Activated naive CD8-positive, alpha-beta T cell treated with anti-CD3 and anti-CD28 coated beads, Interleukin-2, amount 10 ng/mL, durations not matched to agents 7 days and 5 days (primary cell): ENCODE data around the gene GRK6. TPM values are rescaled to one million over a fixed set of nuclear protein-coding genes. Genes with fewer than 3 reads are reported as not detected.

Experiments used
- ATAC-seq: fragments of 150-1000 bp; cut with Tn5 transposase; one replicate; pipeline ENCODE4 v1.10.0; 2021; ENCODE audit warnings: low read depth, moderate library complexity
- POLR2A ChIA-PET: fragments of 350-600 bp; sonication (Branson Sonifier 250); formaldehyde crosslinking; loops from one replicate; lab custom pipeline; 2021; ENCODE audit warnings: antibody characterized with exemption; lab: Charles Lee
- DNase-seq: peaks from one replicate; pipeline ENCODE4 v3.0.0; 2021
- H3K27ac Mint-ChIP-seq: one replicate; pipeline ENCODE4 v1.8.0; 2022; ENCODE audit warnings: mild to moderate bottlenecking, mixed read lengths
- H3K27me3 Mint-ChIP-seq: one replicate; pipeline ENCODE4 v1.8.0; 2022; ENCODE audit warnings: mild to moderate bottlenecking, moderate library complexity, mixed read lengths
- H3K36me3 Mint-ChIP-seq: one replicate; pipeline ENCODE4 v1.8.0; 2021; ENCODE audit warnings: mild to moderate bottlenecking, mixed read lengths
- H3K4me1 Mint-ChIP-seq: one replicate; pipeline ENCODE4 v1.8.0; 2021; ENCODE audit warnings: mixed read lengths
- H3K4me3 Mint-ChIP-seq: one replicate; pipeline ENCODE4 v1.8.0; 2022; ENCODE audit warnings: mild to moderate bottlenecking, moderate library complexity, mixed read lengths
- H3K9me3 Mint-ChIP-seq: one replicate; pipeline ENCODE4 v1.8.0; 2021; ENCODE audit warnings: mixed read lengths
- total RNA-seq, 2 experiments: library from RNA; stranded (reverse); gene quantifications; one replicate each; pipeline ENCODE4 v1.2.3, GENCODE V29; 2021

Gene GRK6
- total RNA-seq, 2 experiments from 2014 or later = 181 to 186 TPM

DNA sequence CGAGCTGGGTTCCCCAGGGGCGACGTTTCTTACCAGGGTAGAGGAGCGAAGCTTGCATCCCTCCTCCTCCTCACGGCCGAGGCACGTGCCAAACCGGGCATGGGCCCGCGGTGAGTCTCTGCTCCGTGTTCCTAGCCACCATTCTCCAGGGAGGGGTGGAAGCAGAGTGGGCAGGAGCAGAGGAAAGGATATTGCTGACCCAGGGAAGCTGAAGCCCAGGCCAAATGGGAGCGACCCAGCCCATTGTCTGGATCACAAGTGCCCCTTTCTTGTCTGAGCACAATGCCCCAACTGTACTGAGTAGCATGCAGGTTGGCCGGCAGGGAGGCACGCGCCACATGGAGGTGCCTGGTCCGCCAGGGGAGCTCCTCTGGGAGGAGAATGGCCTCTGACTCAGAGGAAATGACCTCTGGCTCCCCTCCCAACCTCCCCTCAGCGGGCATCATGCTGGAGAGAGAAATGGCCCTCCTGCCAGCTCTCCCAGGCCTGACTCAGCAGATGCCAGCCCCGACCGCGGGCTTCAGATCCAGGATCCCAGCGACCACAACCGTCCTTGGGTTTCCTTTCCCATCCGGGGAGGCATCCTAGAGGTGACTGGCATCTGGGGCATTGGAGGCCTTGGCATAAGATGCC, 21.3 kb downstream of the GRK6 start:
- no peak overlapping the region for H3K27ac Mint-ChIP-seq
- POLR2A ChIA-PET = interaction anchor here (0.6 to 12.5 kb wide), 8 partner anchors 9 to 96 kb away, joined by 3 to 312 read pairs (median 4); partner anchors contain the start of genes GRK6 and LMAN2
- ATAC-seq = no peak
- no peaks in the 10 kb centered on the region for H3K36me3 Mint-ChIP-seq
- DNase-seq = no peak
- peaks cover 29% of the 10 kb centered on the region for H3K4me1 Mint-ChIP-seq
- peak overlapping the region; percentile 73 for H3K4me3 Mint-ChIP-seq
- no peaks in the 10 kb centered on the region for H3K27me3 Mint-ChIP-seq
- no peaks in the 10 kb centered on the region for H3K9me3 Mint-ChIP-seq

DNA sequence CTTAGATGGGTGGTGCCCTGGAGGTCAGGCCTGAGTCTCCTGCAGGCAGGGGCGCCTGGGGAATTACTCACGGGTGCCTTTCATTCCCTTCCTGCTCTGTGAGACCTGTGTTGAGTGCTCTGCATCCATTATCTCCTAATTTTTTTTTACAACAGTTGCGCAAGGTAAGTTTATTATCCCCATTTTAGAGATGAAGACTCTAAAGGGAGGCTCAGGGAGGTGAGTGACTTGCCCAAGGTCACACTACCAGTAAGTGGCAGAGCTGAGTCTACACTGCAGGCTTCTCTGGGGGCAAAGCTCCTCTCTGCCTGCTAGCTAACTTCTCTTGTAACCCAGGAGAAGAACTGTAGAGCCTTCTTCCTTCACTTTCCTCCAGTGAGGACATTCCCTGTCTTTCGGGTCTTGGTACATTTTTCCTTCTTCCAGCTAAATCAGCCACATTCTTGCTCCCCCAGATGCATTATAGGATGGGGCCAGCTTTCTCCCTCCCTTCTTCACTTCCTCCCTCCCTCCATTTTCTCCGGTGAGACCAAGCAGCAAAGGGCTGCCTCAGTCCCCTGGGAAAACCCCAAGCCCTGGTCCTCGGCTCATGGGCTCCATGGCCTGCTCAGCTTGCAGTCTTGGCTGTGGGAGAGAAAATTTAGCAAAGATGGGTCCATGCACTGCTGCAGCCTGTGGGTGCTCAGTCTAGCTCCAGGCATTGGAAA, 21.9 kb downstream of the GRK6 start:
- H3K4me1 Mint-ChIP-seq = peaks cover 29% of the 10 kb centered on the region

DNA sequence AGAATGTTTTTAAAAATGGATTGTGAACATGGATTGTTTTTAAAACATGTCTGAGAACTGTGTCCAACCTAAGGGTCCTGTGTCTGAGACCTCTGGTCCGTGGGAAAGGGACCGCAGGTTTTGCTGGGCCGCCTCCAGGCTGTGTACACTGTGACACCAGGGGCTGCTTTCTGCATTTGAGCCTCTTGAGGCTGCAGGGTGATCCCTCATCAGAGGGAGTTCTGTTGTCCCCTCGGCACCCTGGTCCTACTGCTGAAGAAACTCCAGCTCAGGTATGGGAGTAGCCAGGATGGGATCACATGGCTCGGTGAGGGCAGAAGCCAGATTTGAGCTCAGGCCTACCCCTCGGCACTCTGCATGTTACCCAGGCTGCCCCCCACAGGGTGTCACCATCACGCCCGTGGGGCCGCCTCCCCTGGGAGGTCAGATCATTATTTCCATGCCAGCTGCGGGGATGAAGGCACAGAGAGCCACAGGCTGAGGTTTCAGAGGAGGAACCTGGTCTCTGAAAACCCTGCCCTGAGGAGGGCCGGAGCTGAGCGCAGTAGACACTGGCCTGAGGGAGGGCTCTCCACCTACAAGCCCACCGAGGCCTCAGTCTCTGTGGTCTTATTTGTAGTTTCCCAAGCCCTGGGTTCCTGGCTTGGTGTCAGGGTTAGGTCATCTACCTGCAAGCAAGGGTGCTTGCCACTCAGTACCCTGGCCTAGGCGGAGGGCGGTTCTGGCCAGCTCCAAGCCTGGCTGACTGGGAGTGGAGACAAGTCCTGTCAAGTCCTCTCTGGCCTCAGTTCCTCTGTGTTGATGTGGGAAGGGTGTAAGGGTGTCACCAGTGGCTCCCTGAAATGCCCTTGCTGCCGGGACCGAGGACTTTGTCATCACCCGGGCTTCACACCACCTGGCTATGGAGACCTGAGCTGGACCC, 22.9 kb downstream of the GRK6 start:
- ATAC-seq (no peak), DNase-seq (no peak)
- Mint-ChIP-seq H3K27ac (no peak overlapping the region), H3K27me3 (peaks cover 6% of the 10 kb centered on the region), H3K36me3 (no peaks in the 10 kb centered on the region), H3K9me3 (no peaks in the 10 kb centered on the region), H3K4me1 (peaks cover 29% of the 10 kb centered on the region), H3K4me3 (no peak overlapping the region)
- POLR2A ChIA-PET = interaction anchor here (0.6 to 12.5 kb wide), 10 partner anchors 12 to 97 kb away, joined by 3 to 312 read pairs (median 3); partner anchors contain the start of genes GRK6 and PDLIM7

More for the DNA sequence above, 21.9 kb downstream of the GRK6 start:
- Mint-ChIP-seq H3K9me3 (no peaks in the 10 kb centered on the region), H3K27me3 (peaks cover 3% of the 10 kb centered on the region), H3K27ac (peak overlapping the region; percentile 45), H3K4me3 (peak overlapping the region; percentile 73), H3K36me3 (no peaks in the 10 kb centered on the region)
- ATAC-seq (no peak), DNase-seq (no peak)
- POLR2A ChIA-PET = interaction anchor here (0.6 to 12.5 kb wide), 9 partner anchors 9 to 70 kb away, joined by 3 to 312 read pairs (median 4); partner anchors contain the start of gene GRK6

DNA sequence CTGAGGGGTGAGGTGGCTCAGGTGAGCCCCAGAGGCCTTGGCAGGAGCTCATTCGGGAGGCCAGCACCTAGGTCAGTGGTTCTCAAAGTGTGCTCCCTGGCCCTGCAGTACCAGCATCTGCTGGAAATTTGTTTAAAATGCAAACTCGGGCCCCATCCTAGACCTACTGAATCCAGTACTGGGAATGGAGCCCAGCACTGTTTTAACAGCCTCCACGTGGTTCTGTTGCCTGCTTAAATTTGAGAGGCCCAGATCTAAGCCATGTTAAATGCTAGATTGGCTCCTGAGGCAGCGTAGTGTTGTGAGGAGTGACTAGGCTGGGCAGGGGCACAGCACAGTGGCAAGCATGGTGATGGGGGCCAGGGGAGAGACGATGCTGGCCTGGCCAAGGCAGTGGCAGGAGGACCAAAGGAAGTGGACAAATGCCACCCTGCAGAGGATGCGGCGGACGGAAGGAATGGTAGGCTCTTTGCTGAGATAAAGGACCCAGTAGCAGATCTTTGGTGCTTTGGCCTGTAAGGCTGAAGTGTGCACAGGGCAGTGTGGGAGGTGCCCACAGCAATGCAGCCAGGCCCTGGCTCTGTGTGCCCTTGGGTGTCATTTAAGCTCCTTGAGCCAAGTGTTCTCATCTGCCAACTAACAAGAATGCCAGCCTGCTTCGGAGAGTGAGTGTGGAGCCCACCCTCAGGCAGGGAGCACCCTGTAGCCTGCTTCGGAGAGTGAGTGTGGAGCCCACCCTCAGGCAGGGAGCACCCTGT, 24.4 kb downstream of the GRK6 start:
- Mint-ChIP-seq H3K27me3 (peaks cover 6% of the 10 kb centered on the region), H3K9me3 (no peaks in the 10 kb centered on the region), H3K36me3 (no peaks in the 10 kb centered on the region), H3K4me1 (peaks cover 17% of the 10 kb centered on the region), H3K4me3 (no peak overlapping the region), H3K27ac (no peak overlapping the region)
- POLR2A ChIA-PET = interaction anchor here (8.7 to 12.5 kb wide), 2 partner anchors 21 to 47 kb away, joined by 122 to 312 read pairs; partner anchors contain the start of gene GRK6
- no peak for ATAC-seq
- DNase-seq = no peak

DNA sequence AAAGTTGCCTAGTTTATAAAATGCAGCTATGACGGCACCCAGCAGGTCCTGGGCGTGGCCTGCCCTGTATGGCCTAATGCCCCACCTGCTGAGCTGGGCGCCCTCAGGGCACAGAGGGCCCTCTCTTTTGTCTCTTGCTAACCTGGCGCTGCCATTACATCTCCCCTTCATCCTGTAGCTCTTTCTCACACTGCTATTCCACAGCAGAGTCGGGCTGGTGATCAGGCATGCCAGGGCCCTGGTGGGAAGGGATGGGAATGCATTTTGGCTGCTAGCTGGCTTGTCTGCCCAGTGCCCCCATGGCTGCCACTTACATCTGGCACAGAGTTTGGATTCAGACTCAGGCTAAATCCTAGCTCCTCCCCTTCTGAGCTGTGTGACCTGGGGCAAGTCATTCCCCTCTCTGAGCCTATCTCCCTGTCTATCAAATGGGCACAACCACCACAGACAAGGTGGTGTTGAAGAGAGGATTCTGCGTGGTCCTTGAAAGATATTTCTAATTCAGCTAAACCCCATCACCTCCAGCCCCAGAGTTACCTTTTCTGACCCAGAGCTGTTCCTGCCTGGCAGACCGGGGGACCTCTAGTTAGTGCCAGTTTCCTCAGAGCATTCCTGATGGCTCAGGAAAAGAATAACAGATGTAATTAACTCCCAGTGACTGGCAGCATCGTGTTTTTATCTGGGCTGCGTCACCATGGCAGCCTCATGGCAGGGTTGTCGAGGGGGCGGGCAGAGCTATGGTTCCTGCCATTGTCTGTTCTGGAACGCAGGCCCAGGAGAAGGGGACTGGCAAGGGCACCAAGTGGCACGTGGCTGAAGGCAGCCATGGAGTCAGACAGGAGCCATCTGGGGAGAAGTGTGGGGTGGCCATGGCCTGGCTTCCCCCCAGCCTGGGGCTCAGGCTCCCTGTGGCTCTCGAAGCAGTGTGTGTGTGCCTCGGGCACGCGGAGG, 26.5 kb downstream of the GRK6 start:
- DNase-seq = no peak
- H3K36me3 Mint-ChIP-seq = no peaks in the 10 kb centered on the region
- H3K9me3 Mint-ChIP-seq = no peaks in the 10 kb centered on the region
- H3K4me1 Mint-ChIP-seq = peaks cover 17% of the 10 kb centered on the region
- no peak overlapping the region for H3K27ac Mint-ChIP-seq
- POLR2A ChIA-PET = interaction anchor here (0.8 to 6.8 kb wide), 6 partner anchors 8 to 63 kb away, joined by 3 to 109 read pairs (median 6); no protein-coding TSS in a partner anchor
- peak overlapping the region; percentile 32 for H3K4me3 Mint-ChIP-seq
- no peak for ATAC-seq
- H3K27me3 Mint-ChIP-seq = peaks cover 6% of the 10 kb centered on the region

DNA sequence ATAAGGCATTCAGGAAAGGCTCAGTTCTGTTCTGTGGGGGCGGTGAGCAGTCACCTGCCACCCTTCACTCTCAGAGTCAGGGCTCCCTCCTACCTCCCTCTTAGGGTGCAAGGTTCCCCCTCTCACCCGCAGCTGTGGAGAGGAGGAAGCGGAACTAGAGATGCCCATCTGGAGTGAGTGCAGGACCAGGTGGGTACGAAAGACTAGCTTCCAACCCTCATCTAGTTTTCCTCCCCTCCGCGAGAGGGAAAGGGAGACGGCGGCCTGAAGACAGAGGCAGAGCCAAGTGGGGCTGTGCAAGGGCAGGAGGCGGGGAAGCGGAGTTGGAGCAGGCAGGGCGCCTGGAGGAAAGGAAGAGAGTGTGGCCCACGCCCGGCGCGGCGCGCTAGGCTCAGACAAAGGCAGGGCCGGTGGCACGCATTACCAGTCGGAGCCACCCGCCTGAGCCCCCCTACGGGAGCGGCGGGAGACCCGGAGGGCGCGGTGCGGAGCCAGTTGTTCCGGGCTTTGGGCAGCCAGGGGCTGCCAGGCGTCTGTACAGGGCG, 27.4 kb downstream of the GRK6 start:
- peak overlapping the region; percentile 85 for H3K4me3 Mint-ChIP-seq
- no peaks in the 10 kb centered on the region for H3K36me3 Mint-ChIP-seq
- POLR2A ChIA-PET = interaction anchor here (0.7 to 6.8 kb wide), 7 partner anchors 9 to 135 kb away, joined by 3 to 109 read pairs (median 30); partner anchors contain the start of gene GRK6
- peak overlapping the region; percentile 69 for H3K27ac Mint-ChIP-seq
- H3K4me1 Mint-ChIP-seq = peaks cover 11% of the 10 kb centered on the region
- DNase-seq (no peak), ATAC-seq (no peak)
- H3K27me3 Mint-ChIP-seq = peaks cover 6% of the 10 kb centered on the region
- H3K9me3 Mint-ChIP-seq = no peaks in the 10 kb centered on the region

DNA sequence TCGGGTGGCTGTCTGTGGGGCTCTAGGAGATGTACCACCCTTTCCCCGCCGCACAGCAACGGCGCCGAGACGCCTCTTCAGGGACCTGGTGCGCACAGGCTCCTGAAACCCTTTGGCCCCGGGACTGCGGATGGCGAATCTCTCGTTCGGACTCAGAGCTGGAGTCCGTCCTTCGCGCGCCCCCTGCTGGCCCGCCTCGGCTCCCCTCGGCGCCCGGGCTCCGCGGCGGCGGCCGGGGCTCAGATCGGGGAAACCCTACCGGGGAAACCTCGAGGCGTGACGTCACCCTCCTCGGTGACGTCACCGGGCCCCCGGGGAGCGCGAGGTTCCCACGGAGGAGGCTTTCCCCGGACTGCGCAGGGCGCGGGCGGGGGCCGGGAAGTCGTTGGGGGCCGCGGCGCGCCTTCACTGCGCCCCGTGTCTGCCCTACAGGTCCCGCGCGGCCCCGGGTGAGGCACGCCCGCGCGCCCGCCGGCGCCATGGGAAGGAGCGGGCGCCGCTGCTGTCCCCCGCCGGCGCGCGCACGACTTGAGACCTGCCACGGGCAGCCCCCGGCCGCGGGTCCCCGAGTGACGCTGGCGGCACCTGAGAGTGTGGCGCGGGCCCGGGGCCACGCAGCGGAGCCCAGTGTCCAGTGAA, 28.0 kb downstream of the GRK6 start:
- ATAC-seq (peak; percentile 51), DNase-seq (peak; percentile 98)
- H3K9me3 Mint-ChIP-seq = no peaks in the 10 kb centered on the region
- POLR2A ChIA-PET = interaction anchor here (0.7 to 6.8 kb wide), 21 partner anchors 10 to 139 kb away, joined by 3 to 109 read pairs (median 7); partner anchors contain the start of genes GRK6 and PDLIM7
- H3K36me3 Mint-ChIP-seq = no peaks in the 10 kb centered on the region
- peak overlapping the region; percentile 85 for H3K4me3 Mint-ChIP-seq
- peaks cover 6% of the 10 kb centered on the region for H3K27me3 Mint-ChIP-seq
- peaks cover 11% of the 10 kb centered on the region for H3K4me1 Mint-ChIP-seq
- H3K27ac Mint-ChIP-seq = peak overlapping the region; percentile 64

DNA sequence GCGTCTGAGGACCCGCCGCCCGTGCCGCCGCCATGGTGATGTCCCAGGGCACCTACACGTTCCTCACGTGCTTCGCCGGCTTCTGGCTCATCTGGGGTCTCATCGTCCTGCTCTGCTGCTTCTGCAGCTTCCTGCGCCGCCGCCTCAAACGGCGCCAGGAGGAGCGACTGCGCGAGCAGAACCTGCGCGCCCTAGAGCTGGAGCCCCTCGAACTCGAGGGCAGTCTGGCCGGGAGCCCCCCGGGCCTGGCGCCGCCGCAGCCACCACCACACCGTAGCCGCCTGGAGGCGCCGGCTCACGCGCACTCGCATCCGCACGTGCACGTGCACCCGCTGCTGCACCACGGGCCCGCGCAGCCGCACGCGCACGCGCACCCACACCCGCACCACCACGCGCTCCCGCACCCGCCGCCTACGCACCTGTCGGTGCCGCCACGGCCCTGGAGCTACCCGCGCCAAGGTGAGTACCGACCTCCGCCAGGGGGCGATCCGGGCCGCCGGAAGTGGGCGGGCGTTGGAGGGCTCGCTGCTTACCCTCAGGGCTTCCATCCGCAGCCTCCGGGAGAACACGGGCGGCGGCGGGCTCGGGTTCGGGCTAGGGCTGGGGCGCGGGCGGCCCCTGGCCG, 28.7 kb downstream of the GRK6 start:
- H3K27ac Mint-ChIP-seq = peak overlapping the region; percentile 64
- peak; percentile 65 for ATAC-seq
- H3K4me3 Mint-ChIP-seq = peak overlapping the region; percentile 55
- POLR2A ChIA-PET = interaction anchor here (0.7 to 6.8 kb wide), 28 partner anchors 8 to 917 kb away, joined by 3 to 109 read pairs (median 5); partner anchors contain the start of genes GRK6, MXD3, PDLIM7 and RNF44
- H3K36me3 Mint-ChIP-seq = no peaks in the 10 kb centered on the region
- no peaks in the 10 kb centered on the region for H3K9me3 Mint-ChIP-seq
- DNase-seq = peak; percentile 97
- peaks cover 6% of the 10 kb centered on the region for H3K27me3 Mint-ChIP-seq
- H3K4me1 Mint-ChIP-seq = peaks cover 11% of the 10 kb centered on the region

DNA sequence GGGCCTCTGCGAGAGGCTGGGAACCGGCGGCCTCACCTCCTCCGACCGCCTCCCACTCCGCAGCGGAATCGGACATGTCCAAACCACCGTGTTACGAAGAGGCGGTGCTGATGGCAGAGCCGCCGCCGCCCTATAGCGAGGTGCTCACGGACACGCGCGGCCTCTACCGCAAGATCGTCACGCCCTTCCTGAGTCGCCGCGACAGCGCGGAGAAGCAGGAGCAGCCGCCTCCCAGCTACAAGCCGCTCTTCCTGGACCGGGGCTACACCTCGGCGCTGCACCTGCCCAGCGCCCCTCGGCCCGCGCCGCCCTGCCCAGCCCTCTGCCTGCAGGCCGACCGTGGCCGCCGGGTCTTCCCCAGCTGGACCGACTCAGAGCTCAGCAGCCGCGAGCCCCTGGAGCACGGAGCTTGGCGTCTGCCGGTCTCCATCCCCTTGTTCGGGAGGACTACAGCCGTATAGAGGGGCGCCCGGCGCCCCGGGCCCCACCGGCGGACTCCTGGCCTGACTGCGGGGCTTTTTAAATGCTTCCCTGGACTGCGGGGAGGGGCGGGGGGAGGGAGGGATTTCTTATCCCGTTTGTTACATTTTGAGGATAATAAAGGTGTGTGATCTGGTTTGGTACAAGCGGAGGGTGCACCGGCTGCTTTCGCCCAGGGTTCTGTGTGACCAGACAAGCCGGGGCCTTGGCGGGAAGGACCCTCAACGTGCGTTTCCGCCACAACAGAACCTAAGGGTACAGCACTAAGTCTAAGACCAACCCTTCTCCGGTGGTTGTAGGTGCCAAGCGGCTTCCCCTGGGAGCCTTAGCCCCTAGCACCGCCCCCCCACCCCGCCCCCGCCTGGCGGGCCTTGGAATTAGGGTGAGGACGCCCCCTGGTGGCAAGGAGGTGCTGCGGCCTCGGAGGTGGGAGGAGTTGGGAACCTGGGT, 29.4 kb downstream of the GRK6 start:
- Mint-ChIP-seq H3K27me3 (peaks cover 6% of the 10 kb centered on the region), H3K4me3 (peak overlapping the region; percentile 85), H3K36me3 (peaks cover 2% of the 10 kb centered on the region), H3K27ac (peak overlapping the region; percentile 87), H3K4me1 (peaks cover 11% of the 10 kb centered on the region), H3K9me3 (no peaks in the 10 kb centered on the region)
- peak; percentile 27 for ATAC-seq
- peak; percentile 91 for DNase-seq
- POLR2A ChIA-PET = interaction anchor here (0.7 to 6.8 kb wide), 28 partner anchors 9 to 918 kb away, joined by 3 to 109 read pairs (median 5); partner anchors contain the start of genes GRK6, MXD3, PDLIM7 and RNF44
